Skeletal muscle cell (primary cell): ENCODE results near the gene SLC17A7.
"Not testable (repeated sequence)": the region's sequence is repeated elsewhere in the genome, so short reads cannot be mapped to it uniquely, and the experiment has no call there.

Experiments used
- DNase-seq: peaks from one replicate; pipeline ENCODE4 v3.0.0-alpha.2; 2010; ENCODE audit warnings: low read depth
- H3K4me3 ChIP-seq: 2 replicates; pipeline ENCODE4 v1.5.1; 2011; ENCODE audit warnings: low read depth, mild to moderate bottlenecking, control low read depth, low read length, moderate library complexity

Gene SLC17A7

GRCh38 chr19:49447485-49448431 lies 6.4 kb upstream of the SLC17A7 start:
- H3K4me3 ChIP-seq: no peak overlapping the region
- DNase-seq: no peak

DNA sequence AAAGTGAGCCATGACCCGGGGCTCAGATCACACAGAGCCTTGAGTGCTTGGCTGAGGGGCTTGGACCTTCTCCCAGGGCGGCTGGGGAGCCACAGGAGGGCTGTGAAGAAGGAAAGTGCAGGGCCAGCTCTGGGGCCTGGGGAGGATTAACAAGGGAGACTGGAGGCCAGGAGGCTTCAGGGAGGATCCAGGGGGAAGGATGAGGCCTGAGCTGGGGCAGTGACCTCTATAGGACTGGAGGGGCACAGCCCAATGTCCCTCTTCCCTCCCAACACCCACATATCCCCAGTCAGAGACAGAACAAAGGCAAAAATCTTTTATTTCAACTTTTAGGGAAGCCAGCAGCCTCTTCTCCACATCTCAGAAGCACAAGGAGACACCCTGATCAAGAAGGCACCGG lies 4.7 kb upstream of the SLC17A7 start:
- no peak overlapping the region for H3K4me3 ChIP-seq
- no peak for DNase-seq

- not testable (repeated sequence) for DNase-seq, H3K4me3 ChIP-seq
Observed at GRCh38 chr19:49444100-49444700, 2.9 kb upstream of the SLC17A7 start.

DNA sequence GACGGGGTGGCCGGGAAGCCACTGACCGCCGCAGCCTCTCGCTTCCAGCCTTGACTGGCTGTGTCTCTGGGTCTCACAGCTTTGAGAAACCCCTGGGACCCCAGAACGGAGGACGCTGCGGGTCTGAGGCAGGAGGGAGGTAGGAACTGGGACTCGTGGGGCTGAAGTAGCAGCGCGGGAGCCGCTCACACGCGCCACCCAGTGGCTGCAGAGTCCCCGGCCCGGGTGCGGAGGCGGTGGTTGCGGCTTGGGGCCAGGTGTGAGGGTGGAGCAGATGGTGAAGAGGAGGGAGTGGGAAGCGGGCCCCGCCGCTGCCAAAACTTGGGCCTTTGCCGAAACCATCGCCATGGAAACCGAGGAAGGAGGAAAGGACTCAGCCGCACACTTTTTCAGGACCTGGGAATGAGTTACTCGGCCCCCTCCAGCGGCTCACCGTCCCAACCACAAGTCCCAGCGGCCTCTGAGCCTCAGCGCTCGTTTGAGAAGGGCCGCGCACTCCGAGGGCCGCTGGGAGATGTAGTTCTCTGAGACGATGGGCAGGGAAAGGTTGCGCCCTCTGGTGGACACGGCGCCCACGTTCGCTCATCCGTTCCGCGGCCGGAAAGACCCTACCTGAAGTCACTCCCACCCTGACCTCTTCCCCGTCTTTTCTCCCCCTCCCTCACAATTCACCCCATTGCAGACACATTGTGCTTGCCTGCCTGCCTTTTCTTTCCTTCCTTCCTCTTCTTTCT lies 2.2 kb upstream of the SLC17A7 start:
- H3K4me3 ChIP-seq: peak overlapping the region; percentile 65
- peak; percentile 82 for DNase-seq

DNA sequence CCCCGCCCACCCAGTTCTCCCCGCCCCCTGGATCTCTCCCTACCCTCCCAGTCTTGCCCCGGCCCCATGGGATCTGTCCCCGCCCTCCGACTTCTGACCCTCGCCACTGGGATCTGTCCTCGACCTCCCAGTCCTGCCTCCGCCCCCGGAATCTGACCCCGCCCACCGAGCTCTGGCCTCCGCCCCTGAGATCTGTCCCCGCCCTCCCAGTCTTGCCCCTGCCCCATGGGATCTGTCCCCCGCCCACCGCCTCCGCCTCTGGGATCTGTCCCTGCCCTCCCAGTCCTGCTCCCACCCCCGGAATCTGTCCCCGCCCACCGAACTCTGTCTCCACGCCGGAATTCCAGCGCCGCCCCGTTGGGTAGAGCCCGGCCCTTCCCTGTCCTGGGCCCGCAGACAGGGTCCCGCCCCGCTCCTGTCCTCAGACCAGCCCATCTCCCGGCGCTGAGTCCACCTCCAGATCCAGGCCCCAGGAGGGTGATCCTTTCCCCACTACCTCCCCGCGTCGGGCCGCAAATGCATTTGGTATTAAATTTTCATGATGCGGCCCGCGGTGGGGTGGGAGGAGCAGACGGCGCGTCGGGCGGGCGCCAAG lies 1.5 kb upstream of the SLC17A7 start:
- peak overlapping the region; percentile 65 for H3K4me3 ChIP-seq
- peak; percentile 41 for DNase-seq

DNA sequence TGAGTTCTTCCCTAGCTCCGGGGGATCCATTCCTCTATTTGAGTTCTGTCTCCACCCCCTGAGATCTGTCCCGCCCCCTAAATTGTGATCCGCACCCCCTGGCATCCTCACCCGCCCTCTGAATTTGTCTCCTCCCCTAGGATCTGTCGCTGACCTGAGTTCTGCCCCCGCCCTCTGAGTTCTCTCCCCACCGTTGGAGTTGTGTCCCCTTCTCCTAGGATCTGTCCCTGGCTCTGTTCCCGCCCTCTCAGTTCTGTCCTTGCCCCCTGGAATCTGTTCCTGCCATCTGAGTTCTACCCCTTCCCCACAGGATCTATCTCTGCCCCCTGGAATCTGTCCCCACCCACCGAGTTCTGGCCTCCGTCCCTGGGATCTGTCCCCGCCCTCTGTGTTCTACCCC lies 1.0 kb upstream of the SLC17A7 start:
- H3K4me3 ChIP-seq: peak overlapping the region; percentile 65
- DNase-seq: no peak

DNA sequence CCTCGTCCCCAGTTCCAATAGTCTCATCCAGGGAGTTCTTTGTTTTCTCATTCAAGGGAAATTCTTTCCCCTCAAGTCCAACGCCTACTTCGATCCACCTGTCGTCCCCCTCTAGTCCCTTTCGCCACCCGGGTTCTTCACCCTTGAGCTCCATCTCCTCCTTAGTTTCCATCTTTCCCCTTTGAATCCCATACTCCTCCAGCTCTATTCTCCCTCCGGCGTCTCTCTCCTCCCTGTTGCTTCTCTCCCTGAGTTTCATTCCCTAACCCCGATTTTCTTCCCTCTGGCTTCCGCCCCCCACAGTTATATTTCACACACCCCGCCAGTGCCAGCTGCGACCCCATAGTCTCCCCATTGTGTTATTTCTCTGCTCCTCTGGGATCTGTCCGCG lies 628 bp upstream of the SLC17A7 start:
- no peak for DNase-seq
- no peak overlapping the region for H3K4me3 ChIP-seq

- no peak overlapping the region for H3K4me3 ChIP-seq
- no peak for DNase-seq
Observed at GRCh38 chr19:49440439-49441209, 703 bp downstream of the SLC17A7 start.

DNA sequence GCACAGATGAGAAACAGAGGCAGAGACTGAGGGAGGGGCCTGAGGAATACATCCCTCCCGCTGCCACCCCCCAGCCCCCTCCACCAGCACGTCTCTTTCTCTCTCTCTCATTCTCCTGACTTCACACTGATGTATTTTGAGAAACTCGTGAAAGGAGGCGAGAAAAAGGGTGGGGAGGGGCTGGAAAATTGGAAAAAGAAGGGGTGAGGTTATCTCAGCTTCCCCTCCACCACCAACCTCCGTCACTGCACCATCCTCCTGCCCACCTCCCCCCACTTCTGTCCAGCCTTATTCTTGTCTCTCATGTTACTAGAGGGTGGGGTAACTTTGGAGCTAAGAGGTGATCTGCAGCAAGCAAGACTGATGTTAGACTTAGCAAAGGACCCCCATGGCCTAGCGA lies 1.5 kb downstream of the SLC17A7 start:
- DNase-seq: no peak
- H3K4me3 ChIP-seq: no peak overlapping the region

GRCh38 chr19:49438261-49438660 lies 3.1 kb downstream of the SLC17A7 start:
- H3K4me3 ChIP-seq: no peak overlapping the region
- DNase-seq: no peak

- H3K4me3 ChIP-seq: no peak overlapping the region
Observed at GRCh38 chr19:49437231-49437630, 4.1 kb downstream of the SLC17A7 start.

GRCh38 chr19:49436381-49437017 lies 4.8 kb downstream of the SLC17A7 start:
- H3K4me3 ChIP-seq: no peak overlapping the region
- DNase-seq: no peak

More at GRCh38 chr19:49437231-49437630, 4.1 kb downstream of the SLC17A7 start:
- DNase-seq: no peak

GRCh38 chr19:49435670-49436069 lies 5.7 kb downstream of the SLC17A7 start:
- DNase-seq: no peak
- H3K4me3 ChIP-seq: no peak overlapping the region

GRCh38 chr19:49434907-49435583 lies 6.3 kb downstream of the SLC17A7 start:
- no peak overlapping the region for H3K4me3 ChIP-seq
- no peak for DNase-seq

GRCh38 chr19:49433240-49433901 lies 8.0 kb downstream of the SLC17A7 start:
- DNase-seq: no peak

DNA sequence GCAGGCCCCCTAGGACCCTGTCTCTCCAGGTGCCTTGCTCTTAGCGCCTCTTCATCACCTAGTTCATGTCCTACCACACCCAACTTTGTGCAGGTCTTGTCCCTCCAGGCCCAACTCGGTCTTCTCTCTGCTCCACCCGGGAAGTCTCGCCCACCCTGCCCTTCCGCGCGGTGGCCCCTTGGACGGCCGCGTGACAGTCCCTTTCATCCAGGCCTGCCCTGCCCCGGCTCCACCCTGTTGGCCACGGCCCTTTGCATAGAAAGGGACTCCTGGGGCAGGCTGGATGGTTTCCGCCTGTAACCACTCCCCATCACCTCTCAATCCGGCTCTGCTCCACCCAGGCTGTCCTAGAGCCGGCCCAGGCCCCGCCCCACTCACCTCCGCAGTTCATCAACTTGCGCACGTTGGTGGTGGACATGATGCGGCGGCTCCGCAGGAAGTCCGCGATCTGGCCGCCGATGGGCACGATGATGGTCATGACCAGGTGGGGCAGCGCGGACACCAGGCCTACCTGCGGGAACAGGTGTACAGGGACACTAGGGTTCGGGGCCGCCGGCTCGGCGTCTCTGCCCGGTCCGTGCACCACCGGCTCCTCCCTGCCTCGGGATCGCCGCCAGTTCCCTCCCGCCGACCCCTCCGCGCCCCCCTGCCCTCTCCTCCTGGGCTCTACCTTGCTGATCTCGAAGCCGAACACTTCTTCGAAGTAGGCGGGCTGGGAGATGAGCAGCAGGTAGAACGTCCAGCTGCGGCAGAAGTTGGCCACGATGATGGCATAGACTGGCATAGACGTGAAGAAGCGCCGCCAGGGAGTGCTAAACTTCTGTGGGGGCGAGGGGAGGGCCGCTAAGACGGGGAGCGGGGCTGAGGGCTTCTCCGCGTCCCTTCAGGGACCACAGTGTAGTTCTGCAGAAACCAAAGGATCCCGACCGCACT lies 8.9 kb downstream of the SLC17A7 start:
- H3K4me3 ChIP-seq: no peak overlapping the region
- DNase-seq: no peak

More at GRCh38 chr19:49433240-49433901, 8.0 kb downstream of the SLC17A7 start:
- H3K4me3 ChIP-seq: no peak overlapping the region
